Smooth muscle cell (in vitro differentiated cells): ENCODE data around the gene KCNG1. TPM values are rescaled to one million over a fixed set of nuclear protein-coding genes. Genes with fewer than 3 reads are reported as not detected.

Source experiments
- DNase-seq: peaks from one replicate; lab custom pipeline; 2025; ENCODE audit not compliant: unreplicated experiment; lab: John Stamatoyannopoulos, UW
- H2AFZ ChIP-seq: fragments of 200-600 bp; sonication (generic); 2 replicates; pipeline ENCODE4 v1.6.0; 2016; ENCODE audit warnings: antibody characterized with exemption, low read depth, mild to moderate bottlenecking
- H3F3A ChIP-seq: fragments of 200-600 bp; sonication (generic); 2 replicates; pipeline ENCODE4 v1.6.0; 2017; ENCODE audit warnings: antibody characterized with exemption, low read depth
- H3K27ac ChIP-seq: fragments of 200-600 bp; sonication (generic); 2 replicates; pipeline ENCODE4 v1.5.1; 2016; ENCODE audit warnings: low read depth, mild to moderate bottlenecking
- H3K27me3 ChIP-seq: fragments of 200-600 bp; sonication (generic); 2 replicates; pipeline ENCODE4 v1.6.1; 2016; ENCODE audit warnings: low read depth, mild to moderate bottlenecking
- H3K36me3 ChIP-seq: fragments of 200-600 bp; sonication (generic); 2 replicates; pipeline ENCODE4 v1.5.1; 2016; ENCODE audit warnings: low read depth
- H3K4me1 ChIP-seq: fragments of 200-600 bp; sonication (generic); 2 replicates; pipeline ENCODE4 v1.5.1; 2016; ENCODE audit warnings: low read depth
- H3K4me2 ChIP-seq: fragments of 200-600 bp; sonication (generic); 2 replicates; pipeline ENCODE4 v1.6.0; 2016; ENCODE audit warnings: mild to moderate bottlenecking
- H3K4me3 ChIP-seq: fragments of 200-600 bp; sonication (generic); 2 replicates; pipeline ENCODE4 v1.5.1; 2016; ENCODE audit warnings: mild to moderate bottlenecking
- H3K79me2 ChIP-seq: fragments of 200-600 bp; sonication (generic); 2 replicates; pipeline ENCODE4 v1.6.0; 2016; ENCODE audit warnings: low read depth, mild to moderate bottlenecking
- H3K9ac ChIP-seq: fragments of 200-600 bp; sonication (generic); 2 replicates; pipeline ENCODE4 v1.6.0; 2016; ENCODE audit warnings: low read depth
- H3K9me3 ChIP-seq: fragments of 200-600 bp; sonication (generic); replicated peaks from 2 replicates; pipeline ENCODE4 v1.5.1; 2016; ENCODE audit warnings: low read depth
- H4K20me1 ChIP-seq: fragments of 200-600 bp; sonication (generic); 2 replicates; pipeline ENCODE4 v1.6.0; 2016; ENCODE audit warnings: low read depth
- CTCF ChIP-seq: fragments of 200-600 bp; sonication (generic); IDR thresholded peaks from 2 replicates; pipeline ENCODE4 v1.5.1; 2017; ENCODE audit warnings: borderline replicate concordance, mild to moderate bottlenecking, antibody characterized with exemption; ENCODE audit not compliant: insufficient read depth, poor library complexity, severe bottlenecking
- WGBS: methylation state at CpG from one replicate; pipeline ENCODE4 v1.1.7; 2016; ENCODE audit warnings: low lambda C conversion rate; 5-methylcytosine and 5-hydroxymethylcytosine counted together
- polyA plus RNA-seq: library from polyadenylated mRNA; unstranded; fragments of >200 nt; fragmentation: Nextera tagmentation; extraction: Ambion mirVana; gene quantifications from 2 replicates; pipeline ENCODE4 v1.2.1, GENCODE V29; 2016
- total RNA-seq: library from RNA; depleted of rRNA; stranded (reverse); fragments of >200 nt; gene quantifications from 2 replicates; pipeline ENCODE4 v1.2.3, GENCODE V29; 2014

KCNG1 gene
- total and polyA plus RNA-seq, 2 experiments from 2014 or later, result 51.2 to 54.1 TPM

- Histone ChIP-seq H3K4me2 (no peak overlapping the region), H3K79me2 (no peaks in the 10 kb centered on the region), H3K4me3 (no peak overlapping the region), H3K36me3 (no peaks in the 10 kb centered on the region), H3K27ac (no peak overlapping the region), H4K20me1 (no peaks in the 10 kb centered on the region), H3K9me3 (no peaks in the 10 kb centered on the region), H3K27me3 (no peaks in the 10 kb centered on the region), H3K9ac (no peak overlapping the region), H3K4me1 (peaks cover 22% of the 10 kb centered on the region), H2AFZ (no peak overlapping the region), H3F3A (no peaks in the 10 kb centered on the region)
- TF ChIP-seq CTCF, result no peak
- WGBS, result 88% methylated on average over 5 of the region's 5 CpGs
- DNase-seq, result no peak
Observed at GRCh38 chr20:50969435-50969834, 53.5 kb downstream of the KCNG1 start.

GRCh38 chr20:50968289-50968688 lies 54.6 kb downstream of the KCNG1 start:
- Histone ChIP-seq H3K27me3 (no peaks in the 10 kb centered on the region), H3K36me3 (no peaks in the 10 kb centered on the region), H3K27ac (no peak overlapping the region), H4K20me1 (no peaks in the 10 kb centered on the region), H3F3A (no peaks in the 10 kb centered on the region), H2AFZ (no peak overlapping the region), H3K9ac (no peak overlapping the region), H3K79me2 (no peaks in the 10 kb centered on the region), H3K4me3 (no peak overlapping the region), H3K4me1 (peaks cover 22% of the 10 kb centered on the region), H3K9me3 (no peaks in the 10 kb centered on the region), H3K4me2 (no peak overlapping the region)
- 90% methylated on average over 9 of the region's 9 CpGs for WGBS
- TF ChIP-seq CTCF, result no peak
- DNase-seq, result no peak

GRCh38 chr20:50967586-50967985 lies 55.3 kb downstream of the KCNG1 start:
- 71% methylated on average over 7 of the region's 7 CpGs for WGBS
- Histone ChIP-seq H3K9me3 (no peaks in the 10 kb centered on the region), H3K4me3 (no peak overlapping the region), H3F3A (no peaks in the 10 kb centered on the region), H3K79me2 (no peaks in the 10 kb centered on the region), H2AFZ (no peak overlapping the region), H3K27ac (no peak overlapping the region), H3K4me1 (peaks cover 22% of the 10 kb centered on the region), H3K9ac (no peak overlapping the region), H3K4me2 (no peak overlapping the region), H3K36me3 (no peaks in the 10 kb centered on the region), H3K27me3 (no peaks in the 10 kb centered on the region), H4K20me1 (no peaks in the 10 kb centered on the region)
- no peak for TF ChIP-seq CTCF
- no peak for DNase-seq

- Histone ChIP-seq H3K4me3 (peak overlapping the region; percentile 95), H3K4me2 (peak overlapping the region; percentile 95), H3K9ac (peak overlapping the region; percentile 99), H3K36me3 (peaks cover 4% of the 10 kb centered on the region), H3F3A (no peaks in the 10 kb centered on the region), H3K27me3 (no peaks in the 10 kb centered on the region), H3K79me2 (peaks cover 60% of the 10 kb centered on the region), H3K27ac (peak overlapping the region; percentile 95), H4K20me1 (peaks cover 46% of the 10 kb centered on the region), H3K9me3 (no peaks in the 10 kb centered on the region), H3K4me1 (peaks cover 27% of the 10 kb centered on the region), H2AFZ (no peak overlapping the region)
- DNase-seq, result no peak
- 76% methylated on average over 25 of the region's 25 CpGs for WGBS
- no peak for TF ChIP-seq CTCF
Observed at GRCh38 chr20:50959543-50960126, 63.3 kb downstream of the KCNG1 start.
